Liver (tissue), 9 donors: ENCODE data around the gene RPS28. TPM values are rescaled to one million over a fixed set of nuclear protein-coding genes. Genes with fewer than 3 reads are reported as not detected.

Experiments used
- DNase-seq: peaks from one replicate; pipeline ENCODE4 v3.0.0-alpha.2; 2017; ENCODE audit warnings: low spot score
- H3K27ac ChIP-seq, 2 donors: one replicate each; pipeline ENCODE4 v1.7.0; 2013; ENCODE audit warnings: inconsistent platforms in 2 of 2, low read length in 2 of 2, control low read depth in 1 of 2, low read depth in 1 of 2, mild to moderate bottlenecking in 1 of 2
- H3K27me3 ChIP-seq, 4 donors: one replicate each; pipeline versions ENCODE4 v1.6.1 to v1.7.0; 2013; ENCODE audit warnings: low read length in 3 of 4, inconsistent platforms in 1 of 4, mild to moderate bottlenecking in 1 of 4, moderate library complexity in 1 of 4; ENCODE audit not compliant: control insufficient read depth in 4 of 4, insufficient read depth in 4 of 4
- H3K36me3 ChIP-seq, 4 donors: one replicate each; pipeline versions ENCODE4 v1.6.1 to v1.7.0; 2013; ENCODE audit warnings: low read length in 3 of 4, mild to moderate bottlenecking in 3 of 4, low read depth in 1 of 4, moderate library complexity in 1 of 4; ENCODE audit not compliant: control insufficient read depth in 4 of 4, insufficient read depth in 3 of 4
- H3K4me1 ChIP-seq, 4 donors: one replicate each; pipeline versions ENCODE4 v1.6.1 to v1.7.0; 2013; ENCODE audit warnings: low read length in 3 of 4, mild to moderate bottlenecking in 3 of 4, moderate library complexity in 1 of 4; ENCODE audit not compliant: control insufficient read depth in 4 of 4, insufficient read depth in 4 of 4
- H3K4me3 ChIP-seq, 3 donors: one replicate each; pipeline versions ENCODE4 v1.6.1 to v1.7.0; 2013; ENCODE audit warnings: low read length in 3 of 3, control low read depth in 1 of 3, low read depth in 1 of 3, mild to moderate bottlenecking in 1 of 3
- H3K9ac ChIP-seq, 2 donors: one replicate each; pipeline ENCODE4 v1.7.0; 2013; ENCODE audit warnings: low read length in 2 of 2, mild to moderate bottlenecking in 2 of 2, moderate library complexity in 2 of 2, control low read depth in 1 of 2, low read depth in 1 of 2
- H3K9me3 ChIP-seq, 4 donors: one replicate each; pipeline versions ENCODE4 v1.6.1 to v1.7.0; 2013; ENCODE audit warnings: low read length in 3 of 4; ENCODE audit not compliant: control insufficient read depth in 4 of 4
- ATF3 ChIP-seq: IDR thresholded peaks from 2 replicates; pipeline ENCODE4 v1.6.1; 2016; ENCODE audit warnings: antibody characterized with exemption
- FOXA1 ChIP-seq: IDR thresholded peaks from 2 replicates; pipeline ENCODE4 v1.6.1; 2016; ENCODE audit warnings: antibody characterized with exemption
- FOXA2 ChIP-seq: IDR thresholded peaks from 2 replicates; pipeline ENCODE4 v1.6.1; 2016; ENCODE audit warnings: antibody characterized with exemption
- GABPA ChIP-seq, 2 donors: IDR thresholded peaks in 1 of 2; conservative IDR thresholded peaks in 1 of 2; 2 replicates each; pipeline ENCODE4 v1.6.1; 2016; ENCODE audit warnings: antibody characterized with exemption in 2 of 2, mild to moderate bottlenecking in 1 of 2, moderate library complexity in 1 of 2
- HNF4A ChIP-seq, 2 donors: conservative IDR thresholded peaks; 2 replicates each; pipeline ENCODE4 v1.6.1; 2016; ENCODE audit warnings: antibody characterized with exemption in 2 of 2, mild to moderate bottlenecking in 2 of 2
- HNF4G ChIP-seq: IDR thresholded peaks from 2 replicates; pipeline ENCODE4 v1.6.1; 2016; ENCODE audit warnings: antibody characterized with exemption
- JUND ChIP-seq, 2 donors: IDR thresholded peaks; 2 replicates each; pipeline ENCODE4 v1.6.1; 2016; ENCODE audit warnings: antibody characterized with exemption in 2 of 2
- MAX ChIP-seq: IDR thresholded peaks from 2 replicates; pipeline ENCODE4 v1.6.1; 2016; ENCODE audit warnings: antibody characterized with exemption
- RAD21 ChIP-seq, 2 donors: IDR thresholded peaks; 2 replicates each; pipeline ENCODE4 v1.6.1; 2016; ENCODE audit warnings: antibody characterized with exemption in 2 of 2, mild to moderate bottlenecking in 2 of 2
- RXRA ChIP-seq, 2 donors: IDR thresholded peaks; 2 replicates each; pipeline ENCODE4 v1.6.1; 2017 to 2018; ENCODE audit warnings: antibody characterized with exemption in 2 of 2, mild to moderate bottlenecking in 1 of 2
- SP1 ChIP-seq: IDR thresholded peaks from 2 replicates; pipeline ENCODE4 v1.6.1; 2018; ENCODE audit warnings: antibody characterized with exemption, mild to moderate bottlenecking
- TAF1 ChIP-seq: conservative IDR thresholded peaks from 2 replicates; pipeline ENCODE4 v1.6.1; 2016; ENCODE audit warnings: antibody characterized with exemption, mild to moderate bottlenecking
- YY1 ChIP-seq: IDR thresholded peaks from 2 replicates; pipeline ENCODE4 v1.6.1; 2016; ENCODE audit warnings: antibody characterized with exemption, mild to moderate bottlenecking
- ZBTB33 ChIP-seq: IDR thresholded peaks from 2 replicates; pipeline ENCODE4 v1.6.1; 2016; ENCODE audit warnings: antibody characterized with exemption
- WGBS: extraction: QIAGEN DNeasy Blood & Tissue Kit; methylation state at CpG from one replicate; pipeline ENCODE4 v1.1.7; 2013; 5-methylcytosine and 5-hydroxymethylcytosine counted together
- polyA plus RNA-seq, 2 donors: library from polyadenylated mRNA; stranded (reverse) in 1 of 2; unstranded in 1 of 2; fragments of 200-250 nt in 1 of 2; fragments of >200 nt in 1 of 2; fragmentation: Nextera tagmentation in 1 of 2; extraction: Ambion mirVana in 1 of 2; gene quantifications; one replicate each; pipeline versions ENCODE4 v1.2.1 to v1.2.3, GENCODE V29; 2013 to 2015
- total RNA-seq, 2 donors: library from RNA; depleted of rRNA; stranded (reverse); fragments of >200 nt; gene quantifications; one replicate each; pipeline ENCODE4 v1.2.3, GENCODE V29; 2014
- donor health status: healthy.
- donor health status: healthy.
- donor health status: healthy.
- donor health status: healthy.
- donor health status: healthy.

The RPS28 gene
- total and polyA plus RNA-seq, 4 donors: 74.7 to 467 (median 265) TPM

- H3K4me1 ChIP-seq: peaks cover 13 to 35% (median 24%) of the 10 kb centered on the region in 4 donors
- peak overlapping the region; percentile 88 to 89 for H3K27ac ChIP-seq
- peak overlapping the region; percentile 81 to 96 for H3K9ac ChIP-seq
- peak overlapping the region; percentile 90 to 94 (median 93) for H3K4me3 ChIP-seq
- TF ChIP-seq YY1 (no peak), GABPA (IDR thresholded peaks at IDR 0.05 in 1 of 2, conservative IDR thresholded peaks at IDR 0.05 in 1 of 2) (no peak), ZBTB33 (no peak), TAF1 (no peak), RXRA (IDR thresholded peaks at IDR 0.05) (no peak), FOXA1 (no peak)
- H3K27me3 ChIP-seq: no peaks in the 10 kb centered on the region
- WGBS: 25% methylated on average over 30 of the region's 30 CpGs
- no peak for DNase-seq
- H3K9me3 ChIP-seq: no peaks in the 10 kb centered on the region
- H3K36me3 ChIP-seq: peaks cover 0 to 8% (median 4%) of the 10 kb centered on the region in 4 donors
Measured at GRCh38 chr19:8321986-8322637, 816 bp downstream of the RPS28 start.

- H3K9me3 ChIP-seq: no peaks in the 10 kb centered on the region
- H3K27me3 ChIP-seq: no peaks in the 10 kb centered on the region
- H3K9ac ChIP-seq: no peak overlapping the region
- no peak for DNase-seq
- H3K4me3 ChIP-seq: peak overlapping the region in 2 of 3 donors; percentile 27 to 93
- H3K4me1 ChIP-seq: peaks cover 13 to 35% (median 24%) of the 10 kb centered on the region in 4 donors
- WGBS: 73% methylated on average over 7 of the region's 7 CpGs
- no peak overlapping the region for H3K27ac ChIP-seq
- peaks cover 0 to 8% (median 4%) of the 10 kb centered on the region in 4 donors for H3K36me3 ChIP-seq
- TF ChIP-seq GABPA (IDR thresholded peaks at IDR 0.05 in 1 of 2, conservative IDR thresholded peaks at IDR 0.05 in 1 of 2) (no peak), FOXA2 (no peak), ATF3 (no peak), ZBTB33 (no peak), YY1 (no peak), SP1 (no peak), HNF4G (no peak), JUND (IDR thresholded peaks at IDR 0.05) (no peak), MAX (no peak), FOXA1 (no peak), HNF4A (conservative IDR thresholded peaks at IDR 0.05) (no peak), RAD21 (IDR thresholded peaks at IDR 0.05) (no peak)
Measured at GRCh38 chr19:8322638-8322997, 1.3 kb downstream of the RPS28 start.
